GM21528 (cell line): ENCODE data around the gene QARS1.

Source experiments
- ATAC-seq: cut with Tn5 transposase; IDR thresholded peaks from one replicate; pipeline ENCODE4 v1.9.1; 2021; ENCODE audit warnings: mild to moderate bottlenecking, moderate library complexity; ENCODE audit not compliant: unreplicated experiment, low FRiP score

The QARS1 gene

DNA sequence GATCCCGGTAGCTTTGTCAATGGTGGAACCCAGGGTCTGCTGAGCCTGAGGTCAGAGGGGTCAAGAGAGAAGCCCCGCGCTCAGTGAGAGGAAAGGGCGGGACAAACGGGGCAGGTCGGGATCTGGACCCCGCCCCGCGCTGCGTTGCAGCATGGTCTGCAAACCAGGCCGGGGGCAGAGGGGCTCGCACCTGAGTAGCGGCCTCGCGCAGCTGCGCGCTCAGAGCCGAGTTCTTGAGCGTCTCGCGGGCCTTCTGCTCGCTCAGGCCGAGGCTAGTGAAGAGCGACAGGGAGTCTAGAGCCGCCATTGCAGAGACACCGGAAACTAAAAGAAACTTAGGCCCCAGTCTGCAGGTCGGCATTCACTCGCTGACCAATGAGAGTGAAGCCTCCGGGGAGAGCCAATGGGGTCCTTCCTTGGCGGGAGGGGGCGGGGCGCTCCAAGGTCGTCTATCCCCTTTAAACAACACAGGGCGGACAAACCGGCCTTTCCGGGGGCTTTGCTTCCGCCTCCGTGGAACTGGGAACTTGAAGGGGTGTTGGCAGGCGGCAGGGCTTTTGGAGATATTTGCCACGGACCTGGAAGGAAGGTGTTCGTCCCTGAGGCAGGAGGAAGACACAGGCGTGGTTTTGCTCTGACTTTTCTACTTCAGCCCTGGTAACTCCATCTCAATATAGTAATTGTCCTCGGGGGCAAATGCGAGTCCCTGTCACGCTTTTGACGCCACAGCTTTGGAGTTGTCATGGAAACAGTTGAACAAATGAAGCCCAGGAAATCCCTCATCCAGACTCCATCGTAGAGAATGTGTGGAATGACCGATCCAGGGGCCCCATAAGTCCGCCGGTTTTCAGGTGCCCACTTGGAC lies at the start of gene QARS1:
Gene QARS1 (minus strand): TSS at position 331 of the 865 bp plus-strand sequence. CDS start 24 bp downstream, at position 307.
- peak; percentile 85 for ATAC-seq

GRCh38 chr3:49153349-49153912 lies 48.9 kb upstream of the QARS1 start:
- ATAC-seq, result no peak

- no peak for ATAC-seq
Measured at GRCh38 chr3:49151610-49152009, 47.1 kb upstream of the QARS1 start.

- no peak for ATAC-seq
Measured at GRCh38 chr3:49148159-49148558, 43.6 kb upstream of the QARS1 start.

- ATAC-seq, result no peak
Measured at GRCh38 chr3:49140080-49140479, 35.5 kb upstream of the QARS1 start.

GRCh38 chr3:49135499-49135898 lies 30.9 kb upstream of the QARS1 start:
- ATAC-seq, result no peak

GRCh38 chr3:49134471-49135265 lies 30.1 kb upstream of the QARS1 start:
- no peak for ATAC-seq

DNA sequence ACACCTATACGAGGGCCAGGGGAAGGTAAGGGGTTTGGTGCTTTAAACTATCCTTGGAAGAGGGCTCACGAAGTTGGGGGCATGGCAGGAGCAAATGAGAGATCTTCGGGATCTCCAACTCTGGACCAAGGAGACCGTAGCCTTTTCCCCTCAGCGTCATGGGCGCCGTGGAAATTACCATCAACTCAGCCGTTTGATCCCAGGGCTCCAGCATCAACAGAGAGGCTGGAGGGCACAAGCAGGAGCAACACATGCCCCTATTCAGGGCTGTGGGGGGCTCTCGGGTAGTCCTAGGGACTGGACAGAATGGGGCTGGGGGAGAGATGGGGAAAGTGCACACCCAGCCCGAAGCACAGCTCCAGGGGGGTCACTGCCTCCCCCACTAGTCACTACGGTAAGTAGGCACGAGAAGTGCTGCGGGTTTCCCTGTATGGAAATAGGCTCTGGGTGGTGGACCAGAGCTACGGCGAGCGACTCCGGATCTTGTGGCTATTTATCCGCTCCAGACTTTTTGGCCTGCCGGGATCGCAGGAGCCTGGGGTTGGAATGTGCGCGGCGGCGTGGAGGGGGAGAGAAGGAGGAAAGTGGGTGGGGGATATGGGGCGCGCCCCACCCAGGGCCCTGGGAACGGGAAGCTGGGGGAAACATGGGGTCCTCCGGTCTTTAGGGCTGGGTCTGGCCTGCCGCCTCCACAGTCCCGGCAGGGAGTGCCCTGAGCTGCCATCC lies 28.8 kb upstream of the QARS1 start:
- no peak for ATAC-seq

DNA sequence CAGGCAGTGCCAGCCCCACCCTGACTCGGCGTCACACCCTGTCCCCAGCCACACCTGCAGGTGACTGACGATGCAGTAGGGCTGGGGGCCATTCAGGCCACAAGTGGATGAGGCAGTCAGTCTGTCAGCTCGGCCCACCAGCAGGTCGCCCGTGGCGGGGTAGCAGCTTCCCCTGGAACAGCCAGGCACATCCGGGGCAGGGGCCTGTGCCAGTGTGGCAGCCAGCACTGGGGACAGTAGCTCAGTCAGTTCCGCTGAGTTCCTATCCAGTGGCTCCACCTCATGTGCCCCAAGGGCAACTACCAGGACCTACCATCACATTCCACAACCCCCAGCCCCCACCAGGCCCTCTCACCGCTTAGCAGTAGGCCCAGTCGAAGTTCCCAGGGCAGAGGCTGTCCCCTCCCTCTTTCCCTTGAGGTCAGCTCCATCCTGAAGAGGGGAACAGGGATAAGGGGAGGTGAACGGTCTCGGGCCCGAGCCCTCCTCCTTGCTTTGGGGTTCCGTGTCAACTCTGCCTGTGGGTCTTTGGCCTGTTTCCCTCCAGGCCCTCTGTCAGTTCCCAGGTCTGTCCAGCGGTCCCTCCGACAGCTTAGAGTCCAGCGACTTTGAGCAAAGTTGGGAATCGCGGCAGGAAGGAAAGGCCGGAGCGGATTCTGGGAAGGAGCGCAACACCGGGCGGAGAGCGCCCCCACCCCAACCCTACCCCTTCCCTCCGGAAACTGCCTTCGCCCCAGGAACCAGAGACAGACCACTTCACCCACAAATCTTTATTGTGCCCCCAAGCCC lies 28.1 kb upstream of the QARS1 start, which contains the start of gene LAMB2:
Gene LAMB2 (minus strand): TSS at position 614 of the 789 bp plus-strand sequence. CDS start 183 bp downstream, at position 431.
- no peak for ATAC-seq

GRCh38 chr3:49132073-49132436 lies 27.5 kb upstream of the QARS1 start:
- ATAC-seq, result no peak

DNA sequence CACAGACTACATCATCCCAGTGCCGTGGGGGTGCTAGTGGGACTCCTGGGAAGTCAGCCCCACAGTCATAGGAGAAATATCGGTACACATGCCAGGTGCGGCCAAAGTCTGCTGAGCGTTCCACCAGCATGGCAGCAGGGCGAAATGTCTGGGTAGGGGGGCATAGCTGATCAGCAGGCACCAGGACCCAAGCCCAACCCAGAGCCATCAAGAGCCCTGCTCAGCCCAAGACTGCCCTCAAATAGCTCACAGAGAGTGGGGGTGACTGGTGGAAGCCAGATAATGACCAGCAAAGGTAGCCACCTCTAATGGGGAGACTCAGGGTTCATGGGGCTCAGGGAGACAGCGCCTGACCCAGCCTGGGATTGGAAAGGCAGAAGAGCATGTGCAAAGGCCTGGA lies 27.0 kb upstream of the QARS1 start:
- no peak for ATAC-seq

DNA sequence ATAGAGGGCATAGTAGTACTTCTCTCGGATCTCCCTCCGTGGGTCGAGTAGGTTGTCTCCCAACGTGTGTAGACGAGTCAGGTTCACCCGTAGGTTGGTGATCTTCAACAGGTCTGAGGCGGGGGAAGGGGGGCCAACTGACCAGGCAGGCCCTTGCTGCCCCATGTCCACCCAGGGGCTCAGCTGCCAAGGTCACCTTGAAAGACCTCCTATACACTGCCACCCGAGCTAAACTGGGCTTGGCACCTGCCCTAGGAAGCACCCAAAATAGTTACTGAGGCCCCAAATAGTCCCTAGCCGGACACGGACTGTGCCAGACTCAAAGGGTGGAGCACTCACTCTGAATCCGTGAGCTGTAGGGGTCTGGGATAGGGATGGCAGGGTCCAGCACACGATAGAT lies 26.5 kb upstream of the QARS1 start:
- no peak for ATAC-seq

GRCh38 chr3:49124991-49125670 lies 20.6 kb upstream of the QARS1 start:
- ATAC-seq, result no peak

- no peak for ATAC-seq
Measured at GRCh38 chr3:49124203-49124602, 19.6 kb upstream of the QARS1 start.

DNA sequence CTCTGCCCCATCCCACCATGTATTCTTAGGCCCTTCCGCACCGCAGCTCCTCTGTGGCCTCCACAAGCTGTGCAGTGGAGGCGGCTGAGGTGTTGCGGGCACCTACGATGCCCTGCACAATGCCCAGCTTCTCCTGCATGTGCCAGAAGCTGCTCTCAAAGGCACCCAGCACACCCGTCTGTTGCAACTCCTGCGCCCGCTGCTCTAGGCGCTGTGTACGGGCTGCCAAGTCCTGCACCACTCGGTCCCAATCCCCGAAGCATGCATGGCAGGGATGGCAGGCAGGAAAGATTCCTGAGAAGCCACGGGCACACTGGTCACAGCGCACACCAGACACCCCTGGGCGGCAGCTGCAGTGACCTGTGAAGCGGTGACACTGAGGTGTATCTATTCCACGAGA lies 19.1 kb upstream of the QARS1 start:
- ATAC-seq, result no peak

DNA sequence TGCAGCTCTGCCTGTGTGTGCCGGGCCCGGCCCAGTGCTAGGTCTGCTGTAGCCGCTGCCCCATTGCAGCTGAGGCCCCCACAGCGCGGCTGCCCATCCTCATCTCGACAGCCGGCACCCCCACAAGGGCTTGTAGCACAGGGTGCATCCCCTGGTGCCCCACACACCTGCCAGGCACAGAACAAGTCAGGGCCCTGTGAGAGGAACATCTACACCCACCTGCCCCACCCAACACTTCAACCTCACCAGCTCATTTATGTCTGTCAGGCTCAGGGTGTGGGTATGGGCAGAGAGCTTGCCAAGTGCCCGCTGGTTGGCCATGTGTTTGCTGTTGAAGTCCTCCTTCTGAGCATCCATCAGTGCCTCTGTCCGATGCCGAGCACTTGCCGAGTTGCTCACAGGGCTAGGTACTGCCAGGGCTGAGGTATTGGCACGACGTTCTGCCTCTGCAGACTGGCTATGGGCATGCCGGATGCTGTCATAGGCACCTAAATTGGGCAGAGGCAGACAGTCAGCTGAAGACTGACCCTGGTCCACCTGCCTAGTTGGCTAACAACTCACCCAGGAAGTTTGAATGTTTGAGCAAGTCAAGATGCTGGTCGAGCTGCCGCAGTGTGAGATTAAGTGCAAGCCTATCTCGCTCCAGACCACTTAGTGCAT lies 18.5 kb upstream of the QARS1 start:
- no peak for ATAC-seq

GRCh38 chr3:49122451-49122850 lies 17.9 kb upstream of the QARS1 start:
- no peak for ATAC-seq

DNA sequence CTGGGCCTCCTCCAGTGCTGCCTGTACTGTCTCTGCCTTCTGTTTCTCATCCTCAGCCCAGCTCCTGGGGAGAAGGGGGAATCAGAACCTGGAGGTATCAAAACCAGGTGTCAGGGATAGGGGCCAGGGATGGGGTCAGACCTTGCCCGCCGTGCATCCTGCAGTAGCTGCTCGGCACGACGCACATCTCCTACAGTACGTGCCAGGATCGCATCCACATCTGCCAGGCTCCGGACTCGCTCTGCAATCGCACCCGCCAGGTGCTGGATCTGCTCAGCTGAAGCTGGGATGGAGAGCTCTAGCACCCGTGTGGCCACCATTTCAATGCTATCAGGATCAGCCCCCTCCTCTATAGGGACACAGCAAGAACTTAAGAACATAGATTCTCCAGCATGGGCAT lies 17.5 kb upstream of the QARS1 start:
- ATAC-seq, result no peak
